HG03571 (cell line): ENCODE data around the gene FARS2.
A peak's percentile ranks its signal among the peaks of the same experiment; 100 is the strongest.

ENCODE experiments used
- ATAC-seq: cut with Tn5 transposase; IDR thresholded peaks from one replicate; pipeline ENCODE4 v1.9.1; 2021; ENCODE audit not compliant: unreplicated experiment

Gene FARS2

DNA sequence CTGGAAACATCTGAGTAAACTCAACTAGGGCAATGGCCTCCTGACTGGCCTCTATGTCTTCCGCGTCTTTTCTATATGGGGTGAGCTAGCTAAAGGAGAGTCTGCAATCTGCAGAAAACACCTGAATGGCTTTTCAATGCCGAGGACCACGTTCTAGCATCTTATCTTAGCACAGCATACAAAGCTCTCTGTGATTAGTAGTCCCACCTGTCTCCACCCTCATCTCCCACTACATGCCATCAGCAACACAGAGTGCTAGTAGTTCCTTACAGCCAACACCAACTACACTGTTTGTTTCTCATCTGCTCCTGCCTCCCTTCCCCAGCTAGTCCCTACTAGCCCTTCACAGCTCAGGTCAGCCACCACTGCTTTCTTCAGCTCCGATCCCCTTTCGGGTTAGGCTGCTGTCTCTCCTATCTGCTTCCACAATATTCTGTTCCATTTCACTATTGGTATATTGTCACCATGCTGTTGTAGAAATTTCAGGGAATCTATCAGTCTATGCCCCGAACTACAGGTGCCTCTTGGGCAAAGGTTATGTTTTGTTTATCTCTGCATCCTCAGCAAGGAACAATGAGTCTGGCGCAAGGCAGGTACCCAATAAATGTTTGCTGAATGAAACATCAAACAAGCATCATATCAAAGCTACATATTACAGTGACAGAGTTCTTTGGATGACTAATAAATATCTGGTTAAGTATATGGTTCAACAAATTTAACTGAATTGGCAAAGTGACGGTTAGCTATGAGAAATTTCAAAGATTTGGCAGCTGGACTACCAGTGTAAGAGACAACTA lies 12.8 kb upstream of the FARS2 start:
- no peak for ATAC-seq

DNA sequence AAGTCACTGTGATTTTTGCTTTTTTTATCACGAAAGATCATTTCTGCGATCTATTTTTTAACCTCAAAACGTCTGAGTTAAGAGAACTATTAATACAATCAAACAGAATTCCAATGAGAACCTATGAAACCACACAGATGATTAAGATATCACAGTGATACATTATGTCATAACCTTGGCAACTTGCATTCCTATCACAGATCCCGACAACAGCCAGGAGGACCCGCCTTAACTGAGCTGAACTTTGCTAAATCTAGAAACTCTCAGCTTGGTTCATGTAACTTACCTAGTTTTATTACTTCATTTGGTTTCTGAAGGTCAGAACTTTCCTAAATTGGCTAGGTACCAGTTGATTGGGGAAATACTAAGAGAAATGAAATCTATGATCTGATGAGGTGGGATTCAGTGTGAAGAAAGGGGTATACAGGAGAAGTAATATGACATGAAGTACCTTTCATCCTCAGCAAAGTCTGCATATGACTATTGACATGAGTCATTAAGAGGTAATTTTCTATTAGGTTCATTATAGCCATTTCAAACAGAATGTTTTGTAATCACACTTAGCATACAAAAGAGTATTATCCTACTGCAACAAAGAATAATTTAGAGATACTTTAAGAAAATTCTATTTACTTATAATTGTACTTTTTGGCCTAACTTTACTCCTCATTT lies 11.7 kb upstream of the FARS2 start:
- ATAC-seq = no peak

DNA sequence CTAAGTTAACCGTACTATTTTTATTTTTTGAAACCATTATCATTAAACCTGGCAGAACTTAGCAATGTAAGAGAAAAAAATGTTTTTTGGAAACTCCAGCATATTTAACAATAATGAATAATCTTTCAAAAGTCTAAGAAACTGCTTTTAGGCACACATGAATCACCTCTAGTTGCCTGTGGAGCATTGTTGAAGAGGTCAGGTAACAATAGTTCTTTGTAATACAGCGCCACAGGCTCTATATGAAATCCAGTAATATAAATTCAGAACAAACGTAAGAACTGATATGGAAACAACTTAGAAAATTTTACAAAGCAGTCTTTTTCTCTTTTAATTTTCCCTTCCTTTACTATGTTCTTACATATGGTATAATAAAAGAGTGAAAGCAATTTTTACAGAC lies 10.9 kb upstream of the FARS2 start:
- no peak for ATAC-seq

DNA sequence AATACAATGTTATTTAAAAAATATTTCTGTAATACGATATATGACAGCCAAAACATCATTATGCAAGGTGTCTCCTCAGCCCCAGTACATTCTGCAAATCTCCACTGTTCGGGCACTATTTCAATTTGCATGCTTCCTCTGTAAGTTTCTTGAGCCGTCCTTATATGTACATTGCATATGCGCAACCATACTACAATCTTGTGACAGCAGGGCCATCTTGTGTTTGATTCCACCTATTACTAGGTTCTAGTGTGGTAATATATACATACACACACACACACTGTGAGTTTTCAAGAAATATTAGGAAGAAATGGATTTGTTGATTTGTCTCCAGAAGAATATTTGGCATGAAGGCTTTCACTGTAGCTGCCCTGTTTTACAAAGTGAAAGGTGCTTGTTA lies 10.4 kb upstream of the FARS2 start:
- ATAC-seq = no peak

DNA sequence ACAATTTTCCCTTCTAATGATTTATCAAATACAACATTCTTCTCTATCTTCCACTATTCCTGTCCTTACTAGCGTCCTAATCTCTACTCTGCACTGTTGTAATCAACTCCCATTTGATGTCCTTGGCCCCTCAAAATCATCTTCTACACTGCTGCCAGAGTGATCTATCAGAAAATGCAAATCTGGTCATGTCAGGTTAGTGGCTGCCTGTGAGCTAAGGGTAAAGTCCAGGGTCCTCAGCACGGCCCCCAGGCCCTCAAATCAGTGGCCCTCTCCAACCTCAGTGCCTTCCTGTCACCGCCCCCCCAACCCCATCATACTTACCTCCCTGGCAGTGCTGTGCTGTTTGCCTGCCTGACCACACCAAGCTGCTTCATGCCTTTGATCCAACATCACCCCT lies 4.4 kb upstream of the FARS2 start:
- no peak for ATAC-seq

DNA sequence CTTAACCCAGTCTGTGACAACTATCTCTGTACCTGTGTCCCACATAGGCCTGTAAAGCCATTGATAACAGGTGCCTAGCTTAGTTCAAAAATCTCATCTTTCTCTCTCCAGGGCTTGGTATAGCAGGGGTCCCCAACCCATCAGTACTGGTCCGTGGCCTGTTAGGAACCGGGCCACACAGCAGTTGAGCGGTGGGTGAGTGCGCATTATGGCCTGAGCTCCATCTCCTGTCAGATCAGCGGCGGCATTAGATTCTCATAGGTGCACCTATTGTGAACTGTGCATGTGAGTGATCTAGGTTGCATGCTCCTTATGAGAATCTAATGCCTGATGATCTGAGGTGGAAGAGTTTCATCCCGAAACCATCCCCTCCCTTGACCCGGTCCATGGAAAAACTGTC lies 3.9 kb upstream of the FARS2 start:
- ATAC-seq = no peak

DNA sequence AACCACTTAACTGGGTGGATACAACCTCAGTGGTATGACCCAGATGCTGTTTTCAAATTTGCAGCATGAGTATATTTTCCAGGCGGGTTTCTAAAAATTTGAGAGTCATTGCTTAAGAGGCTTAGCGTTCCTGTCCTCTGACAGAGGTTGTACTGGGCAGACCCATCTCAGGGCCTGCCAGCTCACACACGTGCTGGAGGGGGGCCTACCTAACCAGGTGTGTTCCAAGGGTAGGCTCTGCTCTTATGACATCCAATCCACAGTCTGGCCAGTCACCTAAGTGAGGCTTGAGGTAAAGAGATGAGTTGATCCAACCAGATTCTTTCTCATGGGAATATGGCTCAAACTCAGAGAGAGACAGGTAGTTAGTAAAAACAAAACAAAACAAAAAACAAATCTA lies 1.9 kb upstream of the FARS2 start:
- ATAC-seq = no peak

DNA sequence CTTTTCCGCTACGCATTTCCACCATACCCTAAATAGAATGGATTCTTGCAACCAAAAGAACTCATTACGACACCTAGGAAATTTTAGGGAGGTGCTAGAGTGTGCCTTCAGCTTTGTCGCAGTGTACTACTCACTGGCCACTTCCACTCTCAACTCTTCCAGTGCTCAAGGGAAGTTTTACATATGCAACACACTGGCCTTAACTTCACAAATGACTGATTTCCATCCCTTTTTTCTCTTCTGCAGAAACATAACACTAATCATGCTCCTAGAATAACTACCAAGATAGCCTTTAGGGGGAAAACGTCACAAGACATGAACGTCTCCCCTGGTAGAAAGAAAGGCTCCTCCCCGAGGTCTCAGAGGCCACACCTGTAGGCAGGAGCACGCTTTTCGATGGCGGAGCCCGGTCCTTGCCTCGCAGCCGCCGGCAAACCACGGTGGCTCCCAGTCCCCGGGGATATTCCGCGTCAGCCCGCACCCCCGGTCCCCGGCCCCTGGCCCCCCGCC lies 1.1 kb upstream of the FARS2 start:
- peak; percentile 62 for ATAC-seq

DNA sequence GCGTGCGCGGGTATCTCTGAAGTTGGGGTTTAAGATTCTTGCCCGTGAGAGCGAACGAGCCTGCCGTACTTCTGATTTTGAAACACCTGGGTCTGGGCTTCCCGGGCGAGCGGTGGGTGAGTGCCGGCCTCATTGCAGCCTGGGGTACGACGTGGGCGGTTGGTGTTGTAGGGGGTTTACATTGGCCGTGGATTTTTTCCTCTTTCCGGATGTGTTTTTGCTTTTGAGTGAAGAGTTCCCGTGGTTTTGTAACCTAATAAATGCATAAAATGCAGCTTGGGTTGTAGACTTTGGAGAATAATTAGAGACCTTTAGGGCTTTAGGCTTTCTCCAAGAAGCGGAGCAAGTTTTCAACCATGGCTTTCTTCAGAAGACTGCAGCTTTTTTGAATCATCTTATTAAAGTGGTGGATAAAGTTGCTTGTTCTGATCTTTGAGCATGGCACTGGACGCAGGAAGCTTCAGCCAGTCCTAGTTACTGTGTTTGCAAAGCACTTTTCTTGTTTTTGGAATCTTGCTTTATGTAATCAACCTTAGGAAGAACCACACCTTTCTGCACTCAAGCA lies 314 bp downstream of the FARS2 start:
- no peak for ATAC-seq

DNA sequence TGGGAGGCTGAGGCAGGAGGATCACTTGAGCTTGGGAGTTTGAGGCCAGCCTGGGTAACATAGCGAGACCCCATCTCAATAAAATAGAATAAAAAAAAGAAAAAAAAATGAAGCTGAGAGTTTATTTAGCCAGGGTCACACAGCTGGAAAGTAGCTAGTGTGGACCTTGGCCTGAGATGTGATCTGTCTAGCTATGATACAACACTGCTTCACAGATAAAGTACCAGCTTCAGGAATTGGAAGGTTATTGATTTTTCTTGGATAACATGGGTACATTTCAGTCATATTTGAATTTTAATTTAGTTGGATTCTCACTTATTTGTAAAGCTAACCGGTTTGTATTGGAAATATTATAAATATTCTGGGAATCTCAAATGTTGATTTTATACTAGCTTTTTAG lies 5.1 kb downstream of the FARS2 start:
- ATAC-seq = no peak

DNA sequence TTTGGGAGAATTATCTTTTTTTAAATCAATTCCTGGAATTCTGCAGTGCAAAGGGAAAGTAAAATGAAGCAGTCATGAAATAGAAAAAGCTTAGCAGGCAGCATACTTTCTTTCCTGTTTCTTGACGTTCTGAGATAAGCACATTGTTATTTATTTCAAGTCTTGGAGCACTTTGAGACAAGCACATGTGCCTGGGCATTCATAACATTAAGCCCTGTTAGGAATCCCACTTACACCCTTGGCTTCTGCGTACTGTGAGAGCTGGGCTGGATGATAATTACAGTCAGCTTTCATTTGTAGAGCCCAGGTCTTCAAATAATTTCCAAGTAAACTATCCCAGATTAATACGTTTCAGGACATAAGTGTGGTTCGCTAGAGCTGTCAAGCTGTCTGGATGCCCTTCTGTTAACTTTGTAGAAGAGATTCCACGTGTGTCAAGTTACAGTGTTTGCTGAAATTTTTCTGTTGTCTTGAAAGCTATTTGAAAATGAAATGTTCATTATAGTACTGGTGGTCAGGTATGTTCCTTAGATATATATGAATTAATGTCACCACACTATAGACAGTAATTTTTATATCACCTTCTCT lies 8.9 kb downstream of the FARS2 start:
- ATAC-seq = no peak

DNA sequence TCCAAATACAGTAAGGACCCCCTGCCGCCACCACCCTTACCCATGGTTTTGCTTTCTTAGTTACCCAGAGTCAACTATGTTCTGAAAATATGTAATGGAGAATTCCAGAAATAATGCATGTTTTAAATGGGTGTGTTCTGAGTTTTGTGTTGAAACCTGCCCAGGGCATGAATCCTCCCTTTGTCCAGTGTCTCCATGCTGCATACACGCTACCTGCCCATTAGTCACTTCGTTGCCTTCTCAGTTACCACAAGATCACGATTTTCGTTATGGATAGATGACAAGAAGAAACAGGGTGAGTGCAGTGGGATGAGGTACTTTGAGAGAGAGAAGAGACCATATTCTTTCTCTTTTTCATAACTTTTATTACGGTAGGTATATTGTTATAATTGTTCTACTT lies 10.6 kb downstream of the FARS2 start:
- ATAC-seq = no peak

DNA sequence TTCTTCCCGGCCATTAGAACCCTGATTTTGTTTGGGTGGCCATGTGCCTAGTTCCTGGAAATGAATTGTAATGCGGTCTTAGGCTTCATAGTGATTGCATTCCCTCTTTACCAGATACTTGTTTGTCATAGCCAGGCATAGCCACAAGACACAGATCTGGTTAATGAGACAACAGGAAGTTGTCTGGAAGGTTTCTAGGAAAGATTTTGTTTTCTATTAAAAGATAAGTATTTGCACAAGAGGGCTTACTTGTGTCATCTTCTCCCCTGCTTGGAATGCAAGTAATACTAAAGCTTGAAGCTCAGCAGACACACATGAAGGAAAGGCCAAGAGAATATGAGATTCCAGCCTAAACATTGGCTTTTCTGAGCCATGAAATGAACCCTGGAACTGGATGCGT lies 12.9 kb downstream of the FARS2 start:
- ATAC-seq = no peak

DNA sequence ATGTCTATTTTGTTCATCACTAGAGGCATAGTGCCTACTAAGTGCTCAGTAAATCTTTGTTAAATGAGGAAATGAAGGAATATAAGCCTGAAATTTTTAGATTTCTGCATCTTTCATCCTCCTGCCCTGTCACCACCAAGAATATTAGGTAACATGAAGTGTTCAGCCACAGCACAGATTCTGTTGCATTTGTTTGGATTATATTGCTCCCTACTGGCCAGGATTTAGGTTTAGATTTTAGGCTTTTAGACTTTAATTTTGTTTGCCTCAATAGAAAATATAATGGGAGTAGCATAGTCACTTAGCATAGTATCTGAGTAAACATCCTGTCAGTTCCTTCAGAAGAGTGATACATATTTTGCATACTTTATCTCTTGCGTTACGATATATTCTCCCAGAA lies 14.2 kb downstream of the FARS2 start:
- no peak for ATAC-seq

DNA sequence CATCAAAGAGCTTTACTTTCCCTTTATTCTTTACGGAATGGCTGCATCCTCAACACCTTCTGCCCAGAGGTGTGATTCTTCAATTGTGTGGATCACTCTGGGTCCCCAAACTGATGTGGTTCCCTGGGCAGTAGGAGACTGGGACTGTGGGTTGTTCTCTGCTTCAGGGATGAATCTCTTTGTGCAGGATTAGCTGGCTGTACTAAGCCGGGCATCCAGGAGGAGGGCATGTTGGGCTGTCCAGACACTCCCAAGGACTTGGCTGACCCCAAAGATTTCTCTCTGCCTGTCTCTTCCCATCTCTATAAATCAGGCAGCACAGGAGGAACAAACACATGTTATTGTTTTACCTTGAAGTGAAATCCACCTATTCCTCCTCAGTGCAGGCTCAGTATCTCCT lies 15.3 kb downstream of the FARS2 start:
- no peak for ATAC-seq

DNA sequence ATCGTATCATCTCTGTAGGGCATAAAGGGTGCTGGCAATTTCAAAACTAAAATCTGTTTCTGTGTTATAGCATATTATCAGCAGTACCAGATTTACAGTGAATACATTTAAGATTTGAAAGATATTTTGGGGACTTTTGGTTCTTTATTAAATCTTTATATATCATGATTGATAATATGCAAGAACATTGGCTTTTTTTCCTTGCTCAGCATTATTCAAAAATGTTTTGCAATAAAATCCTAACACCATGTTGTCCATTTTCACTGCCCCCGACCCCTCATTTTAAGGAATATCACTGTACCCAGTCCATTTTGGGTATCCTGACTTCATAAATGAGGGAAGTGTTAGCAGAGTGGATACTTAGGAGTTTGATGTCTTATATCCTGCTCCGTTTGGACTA lies 16.3 kb downstream of the FARS2 start:
- ATAC-seq = no peak

DNA sequence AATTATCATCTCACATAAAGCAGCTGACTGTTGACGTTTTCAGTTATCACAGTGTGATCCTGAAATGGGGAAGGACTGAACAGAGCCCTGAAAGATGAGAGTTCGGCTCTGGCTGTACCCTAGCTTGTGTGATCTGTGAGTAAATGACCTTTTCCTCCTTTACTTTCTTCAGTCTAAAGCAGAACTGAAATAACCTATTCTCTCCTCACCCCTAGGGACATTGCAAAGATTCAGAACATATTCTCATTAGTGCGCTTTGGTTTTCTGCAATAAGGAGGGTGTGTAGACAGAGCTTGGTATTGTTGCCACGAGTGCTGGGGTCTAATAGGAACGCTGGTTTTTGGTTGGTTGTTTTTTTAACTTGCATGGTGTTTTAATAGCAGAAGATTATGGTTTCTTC lies 16.7 kb downstream of the FARS2 start:
- peak; percentile 57 for ATAC-seq

DNA sequence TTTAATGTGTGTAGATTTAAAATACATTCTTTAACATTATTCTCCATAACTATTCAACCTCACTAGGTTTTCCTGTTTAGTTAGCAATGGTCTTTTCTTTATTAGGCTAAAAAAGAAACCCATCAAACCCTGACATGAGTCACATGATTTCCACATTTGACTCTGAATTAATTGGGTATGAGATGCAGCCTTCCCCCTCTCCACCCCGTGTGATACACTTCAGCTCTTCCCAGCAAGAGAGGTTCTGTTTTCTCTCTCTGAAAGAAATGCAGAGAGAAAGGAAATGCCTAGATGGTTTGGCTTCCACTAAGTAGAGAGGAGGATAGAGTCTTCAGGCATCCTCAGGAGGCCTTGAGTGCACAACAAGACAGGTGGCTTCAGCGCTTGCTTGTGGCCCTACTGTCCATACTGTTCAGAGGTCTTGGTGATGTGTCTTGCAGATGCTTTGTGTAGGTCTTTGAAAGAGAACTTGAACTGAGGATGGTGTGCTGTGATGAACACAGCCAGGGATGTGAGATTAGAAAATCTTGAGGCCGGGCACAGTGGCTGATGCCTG lies 17.3 kb downstream of the FARS2 start:
- ATAC-seq = no peak

DNA sequence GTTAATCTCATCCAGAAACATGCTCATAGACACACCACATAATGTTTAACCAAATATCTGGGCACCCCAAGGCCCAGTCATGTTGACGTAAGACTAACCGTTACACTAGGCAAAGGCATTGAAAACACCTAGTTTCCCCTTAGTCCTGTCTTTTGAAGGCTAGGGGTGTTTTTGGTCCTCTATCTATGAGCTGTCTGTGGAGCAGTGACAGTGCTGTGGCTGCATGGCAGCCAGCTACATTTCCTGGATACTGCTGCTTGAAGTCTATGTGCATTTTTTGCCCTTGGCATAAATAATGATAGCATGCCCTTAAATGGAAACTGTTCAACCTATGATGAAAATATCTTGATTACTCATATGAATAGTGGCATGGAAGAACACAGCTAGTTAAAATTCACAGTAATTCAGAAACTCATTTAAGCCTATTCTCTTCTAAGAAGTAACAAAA lies 18.6 kb downstream of the FARS2 start:
- no peak for ATAC-seq

DNA sequence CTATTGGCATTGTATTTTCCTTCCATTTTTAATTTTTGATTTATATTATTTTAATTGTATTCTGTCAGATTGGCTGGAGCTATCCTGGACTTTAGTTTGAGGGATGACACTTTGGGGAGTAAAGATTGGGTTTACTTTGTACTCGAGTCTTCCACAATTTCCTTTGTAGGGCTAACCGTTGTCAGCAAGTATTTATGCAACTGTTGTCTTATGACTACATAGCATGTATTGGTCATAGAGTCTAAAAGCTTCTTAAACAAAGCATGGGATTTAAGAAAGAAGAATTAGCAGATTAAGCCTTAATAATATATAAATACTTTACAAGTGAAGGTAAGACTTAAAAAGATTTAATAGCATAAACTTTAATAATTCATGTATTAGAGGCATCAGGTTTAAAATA lies 19.6 kb downstream of the FARS2 start:
- ATAC-seq = no peak

DNA sequence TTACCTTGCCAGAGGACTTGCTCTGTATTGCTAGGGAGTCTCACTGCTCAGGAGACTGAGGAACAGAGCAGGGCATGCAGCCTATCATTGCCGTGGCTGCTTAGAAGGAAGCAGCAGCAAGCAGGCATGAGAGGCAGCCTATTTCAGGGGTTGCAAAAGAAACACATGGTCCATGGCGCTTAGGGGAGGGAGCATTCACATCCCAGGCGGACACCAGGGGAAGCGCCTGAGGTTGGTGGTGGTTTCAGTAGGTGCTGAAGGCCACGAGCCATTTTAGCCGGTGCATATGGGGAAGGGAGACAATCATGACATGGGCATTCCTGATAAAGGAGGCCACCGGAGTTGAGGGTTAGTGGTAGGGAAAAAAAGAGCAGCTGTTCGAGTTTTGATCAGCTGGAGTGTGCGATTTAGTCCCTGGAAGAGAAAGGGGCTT lies 20.9 kb downstream of the FARS2 start:
- no peak for ATAC-seq
